ENCODE data around the gene ELOA. TPM values are rescaled to one million over a fixed set of nuclear protein-coding genes. Genes with fewer than 3 reads are reported as not detected.

Gene ELOA
- total RNA-seq, 1 donor from 2014 or later, result 70.2 TPM

GRCh38 chr1:23788695-23789094 is 45.4 kb downstream of the ELOA start:
- Mint-ChIP-seq H3K36me3 (ENCODE audit: low read depth) (peaks cover 64% of the 10 kb centered on the region), H3K9me3 (no peaks in the 10 kb centered on the region), H3K27ac (no peak overlapping the region), H3K4me3 (no peak overlapping the region), H3K27me3 (no peaks in the 10 kb centered on the region), H3K4me1 (peaks cover 26% of the 10 kb centered on the region)
- DNase-seq (no peak), ATAC-seq (ENCODE audit: low read depth) (no peak)
- CTCF ChIA-PET, result interaction anchor here (0.9 to 1.0 kb wide), 2 partner anchors 9 to 97 kb away, joined by 3 read pairs; partner anchors contain the start of gene RPL11
- TF ChIP-seq CTCF (IDR thresholded peaks at IDR 0.05), result no peak
- intact Hi-C loops (cut with micrococcal nuclease), result no loop called here
- POLR2A ChIA-PET, result interaction anchor here (0.6 to 6.2 kb wide), 3 partner anchors 10 to 80 kb away, joined by 3 to 61 read pairs (median 4); partner anchors contain the start of genes FUCA1 and PITHD1

- ChIA-PET POLR2A (interaction anchor here (0.6 to 6.2 kb wide), 15 partner anchors 10 to 1906 kb away, joined by 3 to 61 read pairs (median 5); partner anchors contain the start of genes CNR2, GALE, HMGCL and HNRNPR), CTCF (interaction anchor here (0.5 to 1.5 kb wide), 6 partner anchors 13 to 596 kb away, joined by 3 to 5 read pairs (median 4); no protein-coding TSS in a partner anchor)
- Mint-ChIP-seq H3K36me3 (ENCODE audit: low read depth) (peaks cover 62% of the 10 kb centered on the region), H3K27ac (peak within 1 kb of the TSS; percentile 95), H3K4me3 (peak within 1 kb of the TSS; percentile 99), H3K4me1 (peaks cover 26% of the 10 kb centered on the region), H3K9me3 (no peaks in the 10 kb centered on the region), H3K27me3 (no peaks in the 10 kb centered on the region)
- intact Hi-C loops (cut with micrococcal nuclease), result loop anchor here (1.0 to 2.0 kb wide), 3 partner anchors 9 to 40 kb away; partner anchors contain the start of genes GALE and PITHD1
- no peak for TF ChIP-seq CTCF (IDR thresholded peaks at IDR 0.05)
- ATAC-seq (ENCODE audit: low read depth) (peak; percentile 90), DNase-seq (peak; percentile 81)
Observed at GRCh38 chr1:23790696-23791515, 47.6 kb downstream of the ELOA start, which contains the start of gene LYPLA2. TSS of gene LYPLA2 (plus strand) at chr1:23791145. CDS start at chr1:23792683, 1,538 bp downstream.

GRCh38 chr1:23791516-23792047 is 48.3 kb downstream of the ELOA start:
- H3K27ac Mint-ChIP-seq, result peak overlapping the region; percentile 95
- H3K4me1 Mint-ChIP-seq, result peaks cover 26% of the 10 kb centered on the region
- H3K27me3 Mint-ChIP-seq, result no peaks in the 10 kb centered on the region
- ChIA-PET CTCF (interaction anchor here (0.5 to 1.5 kb wide), 4 partner anchors 12 to 597 kb away, joined by 3 to 5 read pairs (median 4); no protein-coding TSS in a partner anchor), POLR2A (interaction anchor here (0.7 to 6.2 kb wide), 13 partner anchors 8 to 188 kb away, joined by 3 to 61 read pairs (median 5); partner anchors contain the start of genes CNR2, GALE, HMGCL and PITHD1)
- H3K36me3 Mint-ChIP-seq (ENCODE audit: low read depth), result peaks cover 58% of the 10 kb centered on the region
- intact Hi-C loops (cut with micrococcal nuclease), result loop anchor here (1.0 to 2.0 kb wide), 3 partner anchors 9 to 41 kb away; partner anchors contain the start of genes GALE and PITHD1
- ATAC-seq (ENCODE audit: low read depth) (peak; percentile 26), DNase-seq (no peak)
- H3K4me3 Mint-ChIP-seq, result peak overlapping the region; percentile 99
- TF ChIP-seq CTCF (IDR thresholded peaks at IDR 0.05), result no peak
- H3K9me3 Mint-ChIP-seq, result no peaks in the 10 kb centered on the region

- intact Hi-C loops (cut with micrococcal nuclease), result no loop called here
- H3K4me3 Mint-ChIP-seq, result peak overlapping the region; percentile 99
- no peak for TF ChIP-seq CTCF (IDR thresholded peaks at IDR 0.05)
- POLR2A ChIA-PET, result interaction anchor here (0.7 to 6.2 kb wide), 8 partner anchors 8 to 188 kb away, joined by 3 to 61 read pairs (median 6); partner anchors contain the start of genes CNR2, GALE, HMGCL and PITHD1
- no peaks in the 10 kb centered on the region for H3K9me3 Mint-ChIP-seq
- DNase-seq, result no peak
- peak overlapping the region; percentile 95 for H3K27ac Mint-ChIP-seq
- CTCF ChIA-PET, result interaction anchor here (1.0 to 1.5 kb wide), 3 partner anchors 12 to 124 kb away, joined by 3 to 4 read pairs (median 3); no protein-coding TSS in a partner anchor
- H3K36me3 Mint-ChIP-seq (ENCODE audit: low read depth), result peaks cover 56% of the 10 kb centered on the region
- H3K4me1 Mint-ChIP-seq, result peaks cover 26% of the 10 kb centered on the region
- ATAC-seq (ENCODE audit: low read depth), result no peak
- H3K27me3 Mint-ChIP-seq, result no peaks in the 10 kb centered on the region
Observed at GRCh38 chr1:23792151-23792945, 49.1 kb downstream of the ELOA start.

Measured in activated B cell treated with CpG ODN at 0.5 μM for 24 hours (primary cell).